Measurements from ENCODE around the gene CC2D1B.

GRCh38 chr1:52328615-52329014 is 37.4 kb downstream of the CC2D1B start:
- no peak for TF ChIP-seq SIN3A (IDR thresholded peaks at IDR 0.05; ENCODE audit: borderline replicate concordance in 2 of 2, control insufficient read depth in 1 of 2, low read depth in 2 of 2, low read length in 2 of 2)
- TF ChIP-seq MTA1 (IDR thresholded peaks at IDR 0.05; ENCODE audit: borderline replicate concordance), result no peak
- TF ChIP-seq CTCF (IDR thresholded peaks at IDR 0.05 in 2 of 3, conservative IDR thresholded peaks at IDR 0.05 in 1 of 3; ENCODE audit: insufficient read depth in 2 of 3, low read depth in 1 of 3, low read length in 3 of 3), result no peak
- no peak for TF ChIP-seq ELF1 (tag; IDR thresholded peaks at IDR 0.05)
- TF ChIP-seq USF2 (CRISPR knock-in tag; IDR thresholded peaks at IDR 0.05), result no peak
- TF ChIP-seq POLR2AphosphoS5 (IDR thresholded peaks at IDR 0.05; ENCODE audit: control insufficient read depth, insufficient read depth, low read depth, low read length), result no peak
- no peak for TF ChIP-seq SRSF1 (IDR thresholded peaks at IDR 0.05; ENCODE audit: low read depth, low read length)
- no peak for TF ChIP-seq GABPA (tag; conservative IDR thresholded peaks at IDR 0.05; ENCODE audit: low read depth)
- TF ChIP-seq CHD2 (IDR thresholded peaks at IDR 0.05; ENCODE audit: low read depth, low read length), result no peak
- no peak for TF ChIP-seq RNF2 (IDR thresholded peaks at IDR 0.05)
- no peak for TF ChIP-seq ARID1B (IDR thresholded peaks at IDR 0.05)
- no peak for TF ChIP-seq PHB2 (IDR thresholded peaks at IDR 0.05; ENCODE audit: low read depth)
- no peak for TF ChIP-seq TBP (optimal IDR thresholded peaks at IDR 0.05; ENCODE audit: low read depth, low read length)
- TF ChIP-seq POLR2A (conservative IDR thresholded peaks at IDR 0.05), result no peak
